ENCODE data around the gene MMP11.

The MMP11 gene

DNA sequence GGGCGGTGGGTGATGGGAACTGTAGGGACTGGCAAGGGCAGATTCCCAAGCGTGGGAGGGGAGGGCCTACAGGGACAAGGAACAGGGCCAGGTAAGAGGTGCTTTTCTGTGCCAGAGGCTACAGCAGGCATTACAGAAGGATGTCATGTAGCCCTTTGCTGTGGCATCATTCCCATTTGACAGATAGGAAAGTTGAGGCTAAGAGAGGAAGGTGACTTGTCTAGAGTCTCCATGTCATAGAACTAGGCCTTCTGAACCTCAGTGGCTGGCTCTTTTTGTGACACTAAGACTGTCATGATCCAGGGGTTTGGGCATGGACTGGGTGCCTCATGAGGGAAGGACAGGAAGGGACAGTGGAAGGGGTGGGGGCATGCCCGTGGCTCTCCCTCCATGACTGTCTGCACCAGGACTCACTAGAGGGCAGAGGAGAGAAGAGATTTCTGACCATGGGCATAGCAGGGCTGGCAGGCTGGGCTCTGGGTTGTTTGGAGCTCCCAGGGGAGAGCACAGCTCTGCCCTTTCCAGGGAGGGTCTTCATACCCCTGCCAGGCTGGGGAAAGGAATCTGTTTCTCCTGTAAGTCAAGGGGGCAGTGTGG lies 3.2 kb downstream of the MMP11 start:
- Histone ChIP-seq H2BK120ac (ENCODE audit: insufficient read depth, low read length, poor library complexity) (no peak overlapping the region), H2AFZ (ENCODE audit: insufficient read depth, low read length, poor library complexity) (no peak overlapping the region), H3K36me3 (ENCODE audit: control insufficient read depth in 1 of 2, insufficient read depth in 2 of 2, low read length in 2 of 2) (no peaks in the 10 kb centered on the region), H3K4ac (ENCODE audit: low read depth, low read length) (no peak overlapping the region), H3K79me2 (ENCODE audit: control insufficient read depth, insufficient read depth, low read length, poor library complexity) (peaks cover 2% of the 10 kb centered on the region), H2BK12ac (ENCODE audit: low read length) (peak overlapping the region; percentile 7), H3K18ac (ENCODE audit: low read length) (no peak overlapping the region), H3K9ac (ENCODE audit: low read length) (no peak overlapping the region), H4K91ac (ENCODE audit: low read depth, low read length) (no peak overlapping the region), H3K4me3 (ENCODE audit: low read depth, low read length) (no peak overlapping the region), H3K27ac (ENCODE audit: low read depth, low read length) (no peak overlapping the region), H2AK5ac (ENCODE audit: low read length) (no peak overlapping the region), H3K79me1 (ENCODE audit: low read length) (peaks cover 12% of the 10 kb centered on the region), H3K4me1 (ENCODE audit: control insufficient read depth in 1 of 2, insufficient read depth in 2 of 2, low read length in 2 of 2) (peaks cover 27% of the 10 kb centered on the region in 2 experiments), H3K14ac (ENCODE audit: low read length) (no peak overlapping the region), H4K12ac (ENCODE audit: low read depth, low read length) (no peak overlapping the region), H4K8ac (ENCODE audit: low read depth, low read length) (no peak overlapping the region), H3K4me2 (ENCODE audit: low read length) (no peak overlapping the region), H2BK5ac (ENCODE audit: low read depth, low read length, poor library complexity) (no peak overlapping the region), H3K23ac (ENCODE audit: low read length) (no peak overlapping the region), H3K27me3 (ENCODE audit: insufficient read depth, low read length) (peaks cover 4% of the 10 kb centered on the region), H3K9me3 (ENCODE audit: insufficient read depth, low read depth, low read length) (no peaks in the 10 kb centered on the region)
- no peak for DNase-seq
- no CpG with 5 or more reads among the region's 3 CpGs for WGBS (ENCODE audit: extremely low coverage, insufficient coverage, insufficient read length)

DNA sequence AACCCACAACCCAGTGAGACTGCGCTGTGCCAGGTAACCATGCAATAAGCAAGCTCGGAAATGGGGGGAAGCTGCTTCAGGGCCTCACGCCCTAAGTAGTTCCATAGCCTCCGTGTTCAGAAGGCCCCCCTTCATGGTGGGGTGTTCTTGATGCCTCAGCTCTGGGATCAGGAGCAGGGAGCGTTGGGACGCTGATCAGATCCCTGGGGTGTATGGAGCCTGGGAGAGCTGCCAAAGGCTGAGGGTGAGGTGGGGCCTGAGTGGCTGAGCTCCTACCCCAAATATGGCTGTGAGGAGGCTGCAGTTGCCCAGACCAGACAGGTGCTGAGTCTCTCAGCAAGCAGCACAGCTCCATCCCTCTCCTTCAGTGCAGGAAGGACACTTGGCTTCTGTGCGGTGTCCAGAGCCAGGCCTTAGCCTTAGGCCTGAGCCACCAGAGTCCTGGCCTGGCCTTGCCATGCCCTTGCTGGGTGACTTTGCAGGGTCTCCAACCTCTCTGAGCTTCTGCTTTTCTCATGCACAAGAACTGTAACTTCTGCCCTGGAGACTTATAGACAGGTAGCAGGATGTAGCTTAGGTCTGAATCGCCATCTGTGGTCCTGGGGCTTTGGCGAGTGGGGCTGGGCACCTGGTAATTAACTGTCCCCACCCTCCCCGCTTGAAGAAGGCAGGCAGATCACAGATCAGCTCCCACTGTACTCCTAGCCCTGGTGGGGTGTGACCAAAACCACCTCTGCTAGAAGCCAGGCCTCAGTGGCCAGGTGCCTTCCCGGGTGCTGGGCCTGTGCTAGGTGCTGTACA lies 5.3 kb downstream of the MMP11 start:
- Histone ChIP-seq H3K79me2 (ENCODE audit: control insufficient read depth, insufficient read depth, low read length, poor library complexity) (no peaks in the 10 kb centered on the region), H2AFZ (ENCODE audit: insufficient read depth, low read length, poor library complexity) (no peak overlapping the region), H2AK5ac (ENCODE audit: low read length) (no peak overlapping the region), H2BK120ac (ENCODE audit: insufficient read depth, low read length, poor library complexity) (no peak overlapping the region), H3K27ac (ENCODE audit: low read depth, low read length) (no peak overlapping the region), H3K79me1 (ENCODE audit: low read length) (peaks cover 6% of the 10 kb centered on the region), H2BK5ac (ENCODE audit: low read depth, low read length, poor library complexity) (no peak overlapping the region), H3K27me3 (ENCODE audit: insufficient read depth, low read length) (peaks cover 3% of the 10 kb centered on the region), H3K4me3 (ENCODE audit: low read depth, low read length) (no peak overlapping the region), H3K18ac (ENCODE audit: low read length) (no peak overlapping the region), H3K4me2 (ENCODE audit: low read length) (no peak overlapping the region), H2BK12ac (ENCODE audit: low read length) (no peak overlapping the region), H3K4ac (ENCODE audit: low read depth, low read length) (no peak overlapping the region), H3K9ac (ENCODE audit: low read length) (no peak overlapping the region), H3K9me3 (ENCODE audit: insufficient read depth, low read depth, low read length) (no peaks in the 10 kb centered on the region), H3K23ac (ENCODE audit: low read length) (no peak overlapping the region), H4K91ac (ENCODE audit: low read depth, low read length) (no peak overlapping the region), H3K4me1 (ENCODE audit: control insufficient read depth in 1 of 2, insufficient read depth in 2 of 2, low read length in 2 of 2) (peaks cover 26 to 27% of the 10 kb centered on the region in 2 experiments), H3K14ac (ENCODE audit: low read length) (no peak overlapping the region), H4K8ac (ENCODE audit: low read depth, low read length) (no peak overlapping the region), H4K12ac (ENCODE audit: low read depth, low read length) (no peak overlapping the region), H3K36me3 (ENCODE audit: control insufficient read depth in 1 of 2, insufficient read depth in 2 of 2, low read length in 2 of 2) (no peaks in the 10 kb centered on the region)
- WGBS (ENCODE audit: extremely low coverage, insufficient coverage, insufficient read length) = no CpG with 5 or more reads among the region's 11 CpGs
- DNase-seq = no peak

DNA sequence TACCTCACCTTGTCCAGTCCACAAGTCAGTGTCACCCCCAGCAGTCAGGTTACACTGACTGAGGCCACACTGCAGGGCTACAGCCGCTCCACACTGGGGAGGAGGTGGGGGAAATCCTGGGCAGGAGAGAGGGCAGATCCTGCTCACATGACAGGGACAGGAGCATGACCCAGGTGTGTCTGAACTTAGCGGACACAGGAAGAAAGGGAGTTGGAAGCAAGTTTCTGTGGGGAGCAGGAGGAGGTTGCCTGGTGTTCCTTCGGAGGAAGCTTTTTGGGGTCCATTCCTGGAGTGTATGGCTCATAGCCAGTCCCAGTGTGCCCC lies 5.9 kb downstream of the MMP11 start:
- Histone ChIP-seq H3K27ac (ENCODE audit: low read depth, low read length) (no peak overlapping the region), H3K79me2 (ENCODE audit: control insufficient read depth, insufficient read depth, low read length, poor library complexity) (no peaks in the 10 kb centered on the region), H3K9ac (ENCODE audit: low read length) (no peak overlapping the region), H2BK5ac (ENCODE audit: low read depth, low read length, poor library complexity) (no peak overlapping the region), H4K91ac (ENCODE audit: low read depth, low read length) (no peak overlapping the region), H3K23ac (ENCODE audit: low read length) (no peak overlapping the region), H3K27me3 (ENCODE audit: insufficient read depth, low read length) (no peaks in the 10 kb centered on the region), H3K9me3 (ENCODE audit: insufficient read depth, low read depth, low read length) (no peaks in the 10 kb centered on the region), H2BK120ac (ENCODE audit: insufficient read depth, low read length, poor library complexity) (no peak overlapping the region), H2BK12ac (ENCODE audit: low read length) (no peak overlapping the region), H3K4me2 (ENCODE audit: low read length) (no peak overlapping the region), H3K4me1 (ENCODE audit: control insufficient read depth in 1 of 2, insufficient read depth in 2 of 2, low read length in 2 of 2) (peaks cover 21 to 23% of the 10 kb centered on the region in 2 experiments), H4K12ac (ENCODE audit: low read depth, low read length) (no peak overlapping the region), H2AFZ (ENCODE audit: insufficient read depth, low read length, poor library complexity) (no peak overlapping the region), H4K8ac (ENCODE audit: low read depth, low read length) (no peak overlapping the region), H3K36me3 (ENCODE audit: control insufficient read depth in 1 of 2, insufficient read depth in 2 of 2, low read length in 2 of 2) (no peaks in the 10 kb centered on the region), H3K4me3 (ENCODE audit: low read depth, low read length) (no peak overlapping the region), H3K14ac (ENCODE audit: low read length) (no peak overlapping the region), H3K4ac (ENCODE audit: low read depth, low read length) (no peak overlapping the region), H2AK5ac (ENCODE audit: low read length) (no peak overlapping the region), H3K79me1 (ENCODE audit: low read length) (peaks cover 5% of the 10 kb centered on the region), H3K18ac (ENCODE audit: low read length) (no peak overlapping the region)
- DNase-seq = no peak
- no CpG with 5 or more reads among the region's 3 CpGs for WGBS (ENCODE audit: extremely low coverage, insufficient coverage, insufficient read length)

DNA sequence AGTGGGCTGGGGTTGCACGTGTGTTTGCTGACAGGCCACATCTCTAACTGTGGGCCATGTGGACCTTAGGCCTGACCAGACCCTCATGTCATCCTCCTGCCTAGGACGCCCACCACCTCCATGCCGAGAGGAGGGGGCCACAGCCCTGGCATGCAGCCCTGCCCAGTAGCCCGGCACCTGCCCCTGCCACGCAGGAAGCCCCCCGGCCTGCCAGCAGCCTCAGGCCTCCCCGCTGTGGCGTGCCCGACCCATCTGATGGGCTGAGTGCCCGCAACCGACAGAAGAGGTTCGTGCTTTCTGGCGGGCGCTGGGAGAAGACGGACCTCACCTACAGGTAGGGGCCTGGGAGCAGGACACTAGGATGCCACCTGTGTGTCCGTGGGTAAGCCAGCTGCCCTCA lies 6.4 kb downstream of the MMP11 start:
- H4K12ac ChIP-seq (ENCODE audit: low read depth, low read length) = no peak overlapping the region
- H3K27ac ChIP-seq (ENCODE audit: low read depth, low read length) = no peak overlapping the region
- H2BK5ac ChIP-seq (ENCODE audit: low read depth, low read length, poor library complexity) = no peak overlapping the region
- no peak overlapping the region for H3K14ac ChIP-seq (ENCODE audit: low read length)
- H4K91ac ChIP-seq (ENCODE audit: low read depth, low read length) = no peak overlapping the region
- peaks cover 4% of the 10 kb centered on the region for H3K79me1 ChIP-seq (ENCODE audit: low read length)
- H2BK120ac ChIP-seq (ENCODE audit: insufficient read depth, low read length, poor library complexity) = no peak overlapping the region
- no peak overlapping the region for H3K4me2 ChIP-seq (ENCODE audit: low read length)
- H3K4me3 ChIP-seq (ENCODE audit: low read depth, low read length) = no peak overlapping the region
- no peaks in the 10 kb centered on the region for H3K79me2 ChIP-seq (ENCODE audit: control insufficient read depth, insufficient read depth, low read length, poor library complexity)
- no peak for DNase-seq
- H3K18ac ChIP-seq (ENCODE audit: low read length) = no peak overlapping the region
- H3K27me3 ChIP-seq (ENCODE audit: insufficient read depth, low read length) = no peaks in the 10 kb centered on the region
- peaks cover 15 to 18% of the 10 kb centered on the region in 2 experiments for H3K4me1 ChIP-seq (ENCODE audit: control insufficient read depth in 1 of 2, insufficient read depth in 2 of 2, low read length in 2 of 2)
- no peak overlapping the region for H3K23ac ChIP-seq (ENCODE audit: low read length)
- H3K36me3 ChIP-seq (ENCODE audit: control insufficient read depth in 1 of 2, insufficient read depth in 2 of 2, low read length in 2 of 2) = no peaks in the 10 kb centered on the region
- H2BK12ac ChIP-seq (ENCODE audit: low read length) = no peak overlapping the region
- no peak overlapping the region for H2AFZ ChIP-seq (ENCODE audit: insufficient read depth, low read length, poor library complexity)
- H3K9ac ChIP-seq (ENCODE audit: low read length) = no peak overlapping the region
- WGBS (ENCODE audit: extremely low coverage, insufficient coverage, insufficient read length) = no CpG with 5 or more reads among the region's 16 CpGs
- no peaks in the 10 kb centered on the region for H3K9me3 ChIP-seq (ENCODE audit: insufficient read depth, low read depth, low read length)
- no peak overlapping the region for H3K4ac ChIP-seq (ENCODE audit: low read depth, low read length)
- no peak overlapping the region for H2AK5ac ChIP-seq (ENCODE audit: low read length)
- no peak overlapping the region for H4K8ac ChIP-seq (ENCODE audit: low read depth, low read length)

Measured in trophoblast cell (in vitro differentiated cells and primary cell).